H1 (cell line): ENCODE results near the gene HOXD12.
A peak's percentile ranks its signal among the peaks of the same experiment; 100 is the strongest.

ENCODE experiments used
- BCL11A ChIP-seq, 2 experiments: IDR thresholded peaks; one replicate each; pipeline ENCODE4 v1.6.1; 2011; ENCODE audit warnings: low read depth in 2 of 2, low read length in 2 of 2, mild to moderate bottlenecking in 2 of 2
- CEBPB ChIP-seq: IDR thresholded peaks from 2 replicates; pipeline ENCODE4 v1.6.1; 2012; ENCODE audit warnings: low read depth, low read length
- CHD2 ChIP-seq: IDR thresholded peaks from 2 replicates; pipeline ENCODE4 v1.6.1; 2012; ENCODE audit warnings: low read length, improper control_type of control experiment
- EZH2 ChIP-seq: fragments of 200-600 bp; sonication (generic); IDR thresholded peaks from 2 replicates; pipeline ENCODE4 v1.7.1; 2012; ENCODE audit warnings: low read depth, mild to moderate bottlenecking, moderate library complexity, low read length, inconsistent platforms; ENCODE audit not compliant: severe bottlenecking
- JUND ChIP-seq: IDR thresholded peaks from 2 replicates; pipeline ENCODE4 v1.6.1; 2011; ENCODE audit warnings: mild to moderate bottlenecking, improper control_type of control experiment, low read length
- KDM1A ChIP-seq: fragments of 200-600, 300-600 bp; sonication (generic); IDR thresholded peaks from 2 replicates; pipeline ENCODE4 v1.7.1; 2016; ENCODE audit warnings: mild to moderate bottlenecking, low read length, borderline replicate concordance
- POLR2A ChIP-seq, 2 experiments: IDR thresholded peaks; 1 replicate in 1 of 2; 2 replicates in 1 of 2; pipeline ENCODE4 v1.6.1; 2011; ENCODE audit warnings: low read depth in 2 of 2, low read length in 2 of 2, mild to moderate bottlenecking in 2 of 2; ENCODE audit errors: control extremely low read depth in 1 of 2
- POLR2AphosphoS5 ChIP-seq: IDR thresholded peaks from 2 replicates; pipeline ENCODE4 v1.6.1; 2011; ENCODE audit warnings: low read depth, low read length
- RFX5 ChIP-seq: IDR thresholded peaks from 2 replicates; pipeline ENCODE4 v1.6.1; 2011; ENCODE audit warnings: low read depth, low read length, improper control_type of control experiment, borderline replicate concordance
- ZNF274 ChIP-seq: IDR thresholded peaks from 2 replicates; pipeline ENCODE4 v1.7.0; 2012; ENCODE audit warnings: low read length, borderline replicate concordance; ENCODE audit errors: extremely low read depth
- TF ChIP-seq, protein P1 (sequence below), 3 experiments: IDR thresholded peaks; 1 replicate in 2 of 3; 2 replicates in 1 of 3; pipeline versions ENCODE4 v1.5.1 to v1.6.1; 2011; ENCODE audit warnings: low read length in 3 of 3, mild to moderate bottlenecking in 3 of 3, inconsistent platforms in 2 of 3, low read depth in 1 of 3, moderate library complexity in 1 of 3; ENCODE audit not compliant: insufficient read depth in 1 of 3; ENCODE audit errors: control extremely low read depth in 1 of 3
- TF ChIP-seq, protein P2 (sequence below): IDR thresholded peaks from 2 replicates; pipeline ENCODE4 v1.6.1; 2012; ENCODE audit warnings: inconsistent platforms
- TF ChIP-seq, protein P3 (sequence below): IDR thresholded peaks from 2 replicates; pipeline ENCODE4 v1.6.1; 2012; ENCODE audit warnings: inconsistent platforms

DNA sequence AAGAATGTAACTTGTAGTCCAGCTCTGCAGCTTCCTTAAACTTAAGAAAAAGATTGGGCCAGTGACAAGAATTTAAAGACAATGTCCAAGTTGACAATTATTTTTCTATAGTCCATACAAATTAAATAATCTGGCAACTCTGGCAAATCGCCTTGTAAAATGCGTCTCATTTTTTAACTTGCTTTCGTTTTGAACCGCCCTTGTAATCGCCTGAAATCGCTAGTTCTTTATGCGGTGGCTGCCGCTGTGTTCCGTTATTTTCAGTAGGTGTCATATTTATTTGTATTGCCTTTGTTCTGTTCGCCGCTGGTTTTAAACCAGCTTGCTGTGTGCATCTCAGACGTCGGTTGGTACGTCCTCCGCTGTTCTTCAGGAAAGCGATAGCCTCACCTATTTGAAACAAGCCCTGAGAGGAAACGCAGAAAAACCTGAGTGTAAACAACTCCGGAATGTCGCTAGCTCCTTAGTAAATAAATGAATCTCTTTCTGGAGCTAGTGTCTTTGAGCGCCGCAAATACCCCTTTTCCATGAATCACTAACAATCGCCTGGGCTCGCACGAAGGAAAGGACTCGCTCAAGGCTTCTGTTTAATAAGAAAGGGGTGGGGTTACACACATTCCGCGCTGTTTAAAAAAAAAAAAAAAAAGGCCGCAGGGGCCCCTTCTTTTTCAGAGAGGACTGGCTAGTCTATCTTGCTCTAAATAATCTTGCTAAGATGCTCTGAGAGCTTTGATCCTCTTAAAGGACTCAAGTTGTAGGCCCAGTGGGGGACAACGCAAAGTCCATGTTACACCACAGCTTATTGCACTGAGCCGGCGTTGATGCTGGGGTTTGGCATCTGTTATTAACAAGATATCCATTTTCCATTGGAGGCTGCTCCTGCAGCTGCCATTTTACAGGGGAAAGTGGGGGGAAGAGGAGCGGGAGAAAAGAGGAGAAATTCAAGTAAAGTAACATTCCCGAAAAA, 32.9 kb downstream of the HOXD12 start:
- TF ChIP-seq, protein P1, sequence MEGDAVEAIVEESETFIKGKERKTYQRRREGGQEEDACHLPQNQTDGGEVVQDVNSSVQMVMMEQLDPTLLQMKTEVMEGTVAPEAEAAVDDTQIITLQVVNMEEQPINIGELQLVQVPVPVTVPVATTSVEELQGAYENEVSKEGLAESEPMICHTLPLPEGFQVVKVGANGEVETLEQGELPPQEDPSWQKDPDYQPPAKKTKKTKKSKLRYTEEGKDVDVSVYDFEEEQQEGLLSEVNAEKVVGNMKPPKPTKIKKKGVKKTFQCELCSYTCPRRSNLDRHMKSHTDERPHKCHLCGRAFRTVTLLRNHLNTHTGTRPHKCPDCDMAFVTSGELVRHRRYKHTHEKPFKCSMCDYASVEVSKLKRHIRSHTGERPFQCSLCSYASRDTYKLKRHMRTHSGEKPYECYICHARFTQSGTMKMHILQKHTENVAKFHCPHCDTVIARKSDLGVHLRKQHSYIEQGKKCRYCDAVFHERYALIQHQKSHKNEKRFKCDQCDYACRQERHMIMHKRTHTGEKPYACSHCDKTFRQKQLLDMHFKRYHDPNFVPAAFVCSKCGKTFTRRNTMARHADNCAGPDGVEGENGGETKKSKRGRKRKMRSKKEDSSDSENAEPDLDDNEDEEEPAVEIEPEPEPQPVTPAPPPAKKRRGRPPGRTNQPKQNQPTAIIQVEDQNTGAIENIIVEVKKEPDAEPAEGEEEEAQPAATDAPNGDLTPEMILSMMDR (IDR thresholded peaks at IDR 0.05; ENCODE audit: control extremely low read depth in 1 of 3, insufficient read depth in 1 of 3, low read depth in 1 of 3, low read length in 3 of 3) = no peak
- no peak for TF ChIP-seq JUND
- TF ChIP-seq CHD2 = no peak
- peak; percentile 96 for TF ChIP-seq EZH2
- TF ChIP-seq POLR2A (IDR thresholded peaks at IDR 0.05; ENCODE audit: control extremely low read depth in 1 of 2, low read depth in 2 of 2, low read length in 2 of 2) = no peak
- TF ChIP-seq ZNF274 = no peak
- TF ChIP-seq BCL11A (IDR thresholded peaks at IDR 0.05; ENCODE audit: low read depth in 2 of 2, low read length in 2 of 2) = no peak
- no peak for TF ChIP-seq KDM1A
- TF ChIP-seq CEBPB = no peak
- TF ChIP-seq POLR2AphosphoS5 = no peak
- TF ChIP-seq, protein P2, sequence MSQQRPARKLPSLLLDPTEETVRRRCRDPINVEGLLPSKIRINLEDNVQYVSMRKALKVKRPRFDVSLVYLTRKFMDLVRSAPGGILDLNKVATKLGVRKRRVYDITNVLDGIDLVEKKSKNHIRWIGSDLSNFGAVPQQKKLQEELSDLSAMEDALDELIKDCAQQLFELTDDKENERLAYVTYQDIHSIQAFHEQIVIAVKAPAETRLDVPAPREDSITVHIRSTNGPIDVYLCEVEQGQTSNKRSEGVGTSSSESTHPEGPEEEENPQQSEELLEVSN = no peak
- TF ChIP-seq, protein P3, sequence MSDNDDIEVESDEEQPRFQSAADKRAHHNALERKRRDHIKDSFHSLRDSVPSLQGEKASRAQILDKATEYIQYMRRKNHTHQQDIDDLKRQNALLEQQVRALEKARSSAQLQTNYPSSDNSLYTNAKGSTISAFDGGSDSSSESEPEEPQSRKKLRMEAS = no peak
- TF ChIP-seq RFX5 = no peak
